COLO668 (cell line): ENCODE results near the gene HEXB.
"Not testable (repeated sequence)": the region's sequence is repeated elsewhere in the genome, so short reads cannot be mapped to it uniquely, and the experiment has no call there.

Experiments used
- DNase-seq: peaks from one replicate; lab custom pipeline; 2025; ENCODE audit not compliant: unreplicated experiment; lab: John Stamatoyannopoulos, UW

The HEXB gene

DNA sequence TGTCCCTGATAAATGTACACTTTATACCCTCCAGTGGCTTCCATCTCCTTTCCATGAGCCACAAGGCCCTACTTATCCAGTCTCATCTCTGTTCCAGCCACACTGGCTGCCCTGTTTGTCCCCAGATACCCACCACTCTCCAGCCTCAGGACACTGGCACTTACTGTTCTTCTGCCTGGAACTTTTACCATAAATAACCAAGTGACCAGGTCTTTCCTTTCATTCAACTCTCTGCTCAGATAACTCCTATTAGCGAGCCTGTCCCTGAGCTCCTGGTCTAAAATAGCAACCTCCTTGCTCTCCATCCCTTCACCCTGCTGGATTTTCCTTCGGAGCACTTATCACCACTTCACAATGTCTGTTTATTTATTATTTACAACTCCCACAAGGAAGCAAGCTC is 27.9 kb upstream of the HEXB start:
- no peak for DNase-seq

DNA sequence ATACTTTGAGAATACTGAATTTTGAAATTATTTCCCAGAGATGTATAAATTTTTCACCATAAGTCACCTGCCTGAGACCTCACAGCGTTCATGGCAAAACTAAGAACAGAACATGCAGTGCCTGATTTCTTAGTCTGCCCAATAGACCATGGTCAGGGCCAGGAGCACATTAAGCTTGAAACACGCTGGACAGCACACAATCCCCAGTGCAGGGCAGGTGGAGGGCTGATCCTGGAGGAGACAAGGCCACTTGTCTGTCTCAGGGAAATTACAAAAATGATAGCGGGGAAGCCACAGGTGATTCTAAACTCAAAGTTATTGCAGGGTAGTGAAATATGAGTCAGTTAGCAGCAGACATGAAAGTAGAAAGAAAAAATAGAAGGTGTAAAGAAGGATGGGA is 25.9 kb upstream of the HEXB start:
- no peak for DNase-seq

DNA sequence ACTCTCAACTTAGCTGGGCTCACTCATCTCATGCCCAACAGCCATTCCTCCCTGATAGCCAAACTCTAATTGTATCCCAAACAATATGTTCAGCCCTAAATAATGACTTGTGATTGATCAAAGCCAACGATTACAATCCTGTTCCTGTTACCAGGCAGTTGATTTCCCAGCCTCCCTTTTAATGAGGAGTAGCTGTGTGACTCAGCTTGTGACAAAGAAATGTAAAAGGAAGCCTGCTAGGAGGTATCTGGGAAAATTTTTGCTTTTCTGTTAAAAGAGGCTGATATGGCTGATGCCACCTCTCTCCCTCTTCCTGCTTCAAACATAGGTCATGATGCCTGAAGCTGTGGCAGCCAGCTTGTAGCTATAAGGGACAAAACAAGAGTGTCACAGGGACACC is 24.9 kb upstream of the HEXB start:
- DNase-seq: no peak

DNA sequence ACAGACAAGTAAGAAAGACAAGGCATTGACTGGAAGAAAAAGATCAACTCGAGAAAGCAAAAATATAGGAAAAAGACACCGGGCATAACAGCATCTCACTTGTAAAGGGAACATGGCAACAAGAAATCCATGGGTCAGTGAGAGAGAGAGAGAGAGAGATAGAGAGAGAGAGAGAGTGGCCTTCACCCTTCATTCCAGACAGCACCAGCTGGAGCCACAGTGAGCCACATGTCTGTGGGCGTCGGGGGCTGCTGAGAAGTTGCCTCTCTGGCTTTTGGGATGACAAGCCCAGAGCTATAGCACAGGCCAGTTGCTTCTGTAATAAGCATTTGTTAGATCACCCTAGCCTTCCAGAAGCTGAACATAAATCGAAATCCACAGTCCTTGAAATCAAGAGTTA is 24.2 kb upstream of the HEXB start:
- no peak for DNase-seq

DNA sequence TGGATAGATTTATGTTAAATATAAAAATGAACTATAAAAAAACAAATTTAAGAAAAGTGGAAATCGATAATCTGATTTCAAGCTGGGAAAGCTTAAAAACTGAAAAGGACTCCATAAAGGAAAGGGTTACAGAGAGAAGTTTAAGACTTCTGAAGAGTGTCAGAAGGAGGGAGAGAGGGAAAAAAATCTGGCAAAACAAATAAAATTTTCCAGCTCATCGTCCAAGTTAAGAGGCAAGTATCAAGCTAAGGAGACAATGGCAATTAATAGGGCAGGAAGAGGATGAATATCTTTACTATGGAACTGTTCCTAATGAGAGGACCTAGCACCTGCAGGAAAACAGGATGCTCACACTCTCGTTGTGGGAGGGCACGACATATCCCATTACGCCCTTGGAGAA is 20.5 kb upstream of the HEXB start:
- DNase-seq: no peak

DNA sequence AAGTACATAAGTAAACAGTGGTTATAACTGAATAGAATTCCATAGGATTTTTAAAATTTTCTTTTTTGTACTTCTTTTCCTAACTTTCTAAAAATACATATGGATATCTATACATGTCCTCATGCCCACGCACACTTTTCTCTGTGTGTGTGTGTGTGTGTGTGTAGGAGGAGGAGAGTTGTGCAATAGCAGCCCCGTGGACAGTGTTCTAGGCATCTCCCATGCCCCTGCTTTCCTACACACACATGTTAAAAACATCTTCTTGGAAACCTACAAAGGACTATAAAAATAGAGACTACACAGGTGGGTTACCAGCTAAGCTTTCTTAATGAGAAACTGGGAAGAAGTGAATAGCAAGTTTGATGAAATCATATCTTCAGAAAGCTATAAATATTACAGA is 19.8 kb upstream of the HEXB start:
- DNase-seq: no peak

DNA sequence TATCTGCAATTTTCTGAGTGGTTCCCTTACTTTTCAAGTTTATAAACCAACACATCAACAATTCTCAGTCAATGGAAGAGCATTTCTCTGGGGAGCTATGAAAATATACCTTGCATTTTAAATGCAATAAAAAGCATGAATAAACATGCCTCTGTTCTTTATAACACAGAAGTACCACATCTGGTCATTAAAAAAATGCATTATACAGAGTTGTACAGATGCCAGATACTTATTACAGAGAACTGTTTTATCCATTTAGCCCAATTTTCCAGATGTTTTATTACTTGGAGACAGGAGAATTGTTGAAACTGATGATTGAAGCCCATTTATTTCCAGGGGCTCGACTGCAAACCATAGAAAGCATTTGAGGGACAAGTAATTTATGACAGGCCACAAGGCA is 19.2 kb upstream of the HEXB start:
- no peak for DNase-seq

DNA sequence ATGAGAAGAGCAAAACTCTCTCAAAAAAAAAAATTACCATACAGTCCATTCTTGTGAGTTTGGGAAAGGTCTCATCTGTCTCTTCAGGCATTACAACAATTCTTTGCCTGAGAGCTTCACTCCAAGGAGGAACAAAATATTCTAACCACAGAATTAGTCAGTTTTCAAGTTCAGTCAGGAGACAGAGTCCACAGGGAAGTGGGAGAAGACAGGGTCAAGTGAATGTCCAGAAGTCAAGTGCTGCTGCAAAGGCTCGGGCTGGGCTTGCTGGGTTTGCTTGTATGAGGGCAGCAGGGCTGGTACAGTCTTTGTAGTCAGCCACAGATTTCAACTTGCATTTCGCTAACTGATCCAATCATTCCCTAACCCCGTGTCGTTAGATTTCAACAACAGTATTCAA is 17.6 kb upstream of the HEXB start:
- no peak for DNase-seq

DNA sequence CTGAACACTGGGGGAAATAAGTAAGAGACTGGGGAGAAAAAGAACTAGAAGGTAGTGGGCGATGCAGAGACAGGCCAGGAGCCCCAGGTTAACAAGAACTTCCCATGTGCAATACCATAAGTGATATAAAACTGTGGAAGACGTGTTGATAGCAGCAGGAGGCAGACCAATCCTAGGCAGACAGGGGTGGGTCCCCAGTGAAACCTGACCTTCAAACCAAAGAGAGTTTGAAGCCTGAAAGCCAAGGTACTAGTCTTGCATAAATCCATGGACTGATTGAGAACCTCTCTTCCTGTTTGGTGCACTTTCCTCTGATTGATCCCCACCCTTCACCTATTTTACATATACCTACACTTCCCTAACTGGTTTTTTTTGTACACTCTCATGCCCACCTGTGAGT is 15.2 kb upstream of the HEXB start:
- DNase-seq: no peak

DNA sequence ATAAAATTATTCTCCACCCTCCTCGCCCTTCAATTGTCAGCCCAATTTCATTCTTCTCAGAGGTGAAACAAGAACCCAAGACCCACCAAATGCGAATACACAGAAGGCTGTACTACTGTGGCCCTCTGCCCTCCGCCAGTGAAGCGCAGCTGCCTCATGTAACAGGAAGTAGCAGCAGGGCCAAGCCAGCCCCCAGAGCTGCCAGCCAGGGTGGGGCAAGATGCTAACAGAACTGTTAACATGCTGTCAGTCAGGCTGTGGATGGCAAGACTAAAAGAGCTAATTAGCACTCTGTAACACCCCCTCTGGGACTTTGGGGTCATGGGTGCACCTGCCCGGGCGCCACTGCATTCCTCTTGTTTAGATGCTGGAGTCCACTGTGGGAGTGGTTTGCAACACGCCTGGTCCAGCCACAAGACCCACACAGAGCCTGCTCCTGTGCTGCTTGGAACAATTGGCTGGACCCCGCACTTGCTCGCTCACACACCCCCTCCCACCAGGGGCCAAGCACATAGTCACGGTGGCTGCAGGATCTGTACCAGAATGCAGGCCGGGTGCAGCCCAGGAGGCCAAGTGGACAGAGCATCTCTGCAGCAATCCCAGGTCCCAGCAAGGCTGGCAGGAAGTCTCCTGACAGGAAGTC is 14.5 kb upstream of the HEXB start:
- DNase-seq: no peak

DNA sequence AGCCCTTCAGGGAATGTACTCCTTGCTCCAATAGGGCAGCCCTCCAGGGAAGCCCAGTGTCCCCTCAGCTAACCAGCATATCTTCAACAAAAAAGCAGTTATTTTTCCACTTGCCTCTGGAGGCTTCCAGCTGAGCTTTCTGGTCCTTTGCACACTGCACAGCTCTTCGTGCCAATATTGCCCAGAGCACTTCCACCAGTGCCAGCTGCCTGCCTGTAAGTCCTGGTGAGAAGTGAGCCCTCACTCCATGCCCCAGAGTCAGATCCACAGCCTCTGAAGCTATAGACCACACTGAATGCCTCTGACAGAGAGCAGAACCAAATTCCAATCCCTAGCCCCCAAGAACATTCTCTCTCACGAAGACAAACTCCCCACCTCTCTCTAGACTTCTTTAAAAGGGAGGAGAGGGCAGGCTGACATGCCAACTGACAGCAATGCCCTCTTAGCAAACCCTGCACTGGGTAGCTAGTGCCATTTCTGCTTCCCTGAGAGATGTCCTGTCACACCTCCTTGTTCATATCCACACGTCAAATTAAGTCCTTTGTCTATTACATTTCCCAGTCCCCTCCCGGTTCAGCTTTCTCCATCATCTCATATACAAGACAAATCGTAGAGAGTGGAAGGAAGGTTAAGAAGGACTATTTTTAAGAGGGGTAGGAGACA is 12.7 kb upstream of the HEXB start:
- no peak for DNase-seq

DNA sequence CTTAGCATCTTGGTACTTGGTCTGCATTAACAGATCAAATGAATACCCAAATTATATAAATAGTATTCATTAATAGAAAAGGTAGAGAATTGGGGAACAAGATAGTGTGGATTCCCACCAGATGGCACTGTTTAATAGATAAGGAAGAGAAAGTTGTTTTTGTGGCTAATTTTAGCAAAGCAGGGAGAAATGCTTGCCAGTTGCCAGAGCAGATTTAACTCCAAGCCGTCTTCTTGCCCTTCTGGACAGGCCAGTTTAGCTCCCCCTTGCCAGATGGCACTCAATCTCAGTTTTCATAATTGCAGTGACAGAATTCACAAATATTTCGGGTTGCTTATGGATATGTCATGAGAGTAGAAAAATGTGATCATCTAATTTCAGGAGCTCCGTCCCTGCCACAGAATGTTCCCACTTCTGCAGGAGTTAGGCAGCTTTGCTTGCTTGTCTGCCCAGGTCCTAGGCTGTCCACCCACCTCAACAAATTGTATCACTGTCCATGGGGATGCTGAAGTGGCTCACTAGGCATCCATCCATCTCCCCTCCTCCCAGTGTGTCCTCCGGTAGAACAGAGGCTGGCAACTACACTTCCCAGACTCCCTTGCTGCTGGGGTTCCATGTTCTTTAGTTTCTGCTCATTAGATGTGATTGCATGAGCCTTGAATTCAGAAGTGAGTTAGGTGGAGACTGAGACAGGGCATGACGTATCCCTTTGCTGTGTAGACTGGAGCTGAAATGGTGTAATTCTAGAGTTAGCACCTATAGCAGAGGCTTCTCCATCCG is 11.8 kb upstream of the HEXB start:
- DNase-seq: no peak

DNA sequence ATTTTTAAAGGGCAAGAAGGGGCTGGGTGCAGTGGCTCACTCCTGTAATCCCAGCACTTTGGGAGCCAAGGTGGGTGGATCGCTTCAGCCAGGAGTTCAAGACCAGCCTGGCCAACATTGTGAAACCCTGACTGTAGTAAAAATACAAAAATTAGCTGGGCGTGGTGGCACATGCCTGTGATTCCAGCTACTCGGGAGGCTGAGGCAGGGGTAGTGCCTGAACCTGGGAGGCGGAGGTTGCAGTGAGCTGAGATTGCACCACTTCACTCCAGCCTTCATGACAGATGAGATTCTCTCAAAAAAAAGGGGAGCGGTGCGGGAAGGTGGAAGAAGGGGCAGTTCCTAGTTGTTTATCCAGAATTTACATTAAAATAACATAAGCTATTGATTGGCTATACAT is 8.6 kb upstream of the HEXB start:
- DNase-seq: not testable (repeated sequence)

DNA sequence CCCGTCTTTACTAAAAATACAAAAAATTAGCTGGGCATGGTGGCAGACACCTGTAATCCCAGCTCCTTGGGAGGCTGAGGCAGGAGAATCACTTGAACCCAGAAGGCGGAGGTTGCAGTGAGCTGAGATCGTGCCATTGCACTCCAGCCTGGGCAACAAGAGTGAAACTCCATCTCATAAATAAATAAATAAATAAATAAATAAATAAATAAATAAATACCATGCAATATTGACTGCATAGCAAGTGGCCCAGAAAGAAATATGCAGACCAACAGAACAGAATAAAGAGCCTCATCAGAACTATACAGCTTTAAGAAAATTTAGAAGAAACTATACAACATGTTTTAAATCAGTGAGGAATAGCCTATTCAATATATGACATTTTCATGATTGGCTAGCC is 6.9 kb upstream of the HEXB start:
- not testable (repeated sequence) for DNase-seq

DNA sequence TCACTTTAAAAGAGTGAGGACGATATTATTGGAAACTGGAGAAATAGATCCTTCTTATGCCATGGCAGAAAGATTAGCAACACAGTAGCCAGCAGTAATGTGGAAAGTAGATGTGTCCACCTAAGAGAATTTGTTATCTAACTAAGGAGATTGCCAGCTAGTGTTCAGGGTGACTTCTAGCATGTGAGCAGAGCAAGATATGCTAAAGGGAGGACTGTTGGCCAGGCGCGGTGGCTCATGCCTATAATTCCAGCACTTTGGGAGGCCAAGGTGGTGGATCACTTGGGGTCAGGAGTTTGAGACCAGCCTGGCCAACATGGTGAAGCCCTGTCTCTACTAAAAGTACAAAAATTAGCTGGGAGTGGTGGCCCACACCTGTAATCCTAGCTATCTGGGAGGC is 5.7 kb upstream of the HEXB start:
- DNase-seq: not testable (repeated sequence)

DNA sequence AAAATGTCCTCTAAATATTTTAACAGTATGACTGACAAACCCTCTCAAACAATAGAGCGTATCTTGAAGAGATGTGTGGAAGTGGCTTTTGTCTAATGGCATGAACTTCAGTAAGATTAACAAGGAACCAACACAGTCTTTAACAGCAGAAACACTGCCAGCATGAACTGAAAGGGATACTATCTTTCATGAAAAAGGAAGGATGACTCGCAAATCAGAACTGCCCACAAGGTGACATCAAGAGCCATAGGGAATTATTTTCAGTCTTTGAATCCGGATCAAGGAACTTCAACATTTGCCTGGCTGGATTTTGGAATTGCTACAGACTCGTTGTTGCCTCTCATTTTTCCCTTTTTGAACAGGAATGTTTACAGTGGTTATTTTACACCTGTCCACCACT is 5.1 kb upstream of the HEXB start:
- no peak for DNase-seq

DNA sequence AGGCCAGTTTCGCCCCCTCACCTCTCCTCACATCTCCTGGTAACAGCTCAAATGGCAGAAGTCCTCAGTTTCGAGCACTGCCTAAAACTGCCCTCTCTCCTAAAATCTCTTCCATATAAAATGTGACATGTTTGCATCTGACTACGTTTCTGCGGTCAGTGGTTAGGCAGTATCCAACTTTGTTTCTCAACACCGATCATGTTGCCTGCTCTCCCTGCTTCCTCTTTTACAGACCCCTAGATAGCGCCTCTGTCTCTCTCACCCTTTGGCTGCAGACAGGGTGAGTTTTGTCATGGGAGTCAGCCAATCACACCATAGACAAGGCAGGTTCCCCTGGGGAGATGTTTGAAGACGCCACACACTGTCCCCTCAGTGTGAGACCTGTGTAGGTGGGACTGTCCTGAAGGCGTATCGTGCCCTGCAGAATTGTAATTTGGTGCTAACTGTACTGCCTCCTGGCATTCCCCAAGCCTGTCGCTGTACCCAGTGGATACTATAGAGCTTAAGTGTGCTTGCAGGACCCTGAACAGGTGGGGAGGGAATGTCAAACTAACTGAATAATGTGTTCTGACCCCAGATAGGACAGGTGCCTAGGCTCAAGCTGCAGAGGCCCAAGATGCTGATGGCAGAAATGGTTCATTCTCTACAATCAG is 1.1 kb downstream of the HEXB start:
- DNase-seq: no peak

DNA sequence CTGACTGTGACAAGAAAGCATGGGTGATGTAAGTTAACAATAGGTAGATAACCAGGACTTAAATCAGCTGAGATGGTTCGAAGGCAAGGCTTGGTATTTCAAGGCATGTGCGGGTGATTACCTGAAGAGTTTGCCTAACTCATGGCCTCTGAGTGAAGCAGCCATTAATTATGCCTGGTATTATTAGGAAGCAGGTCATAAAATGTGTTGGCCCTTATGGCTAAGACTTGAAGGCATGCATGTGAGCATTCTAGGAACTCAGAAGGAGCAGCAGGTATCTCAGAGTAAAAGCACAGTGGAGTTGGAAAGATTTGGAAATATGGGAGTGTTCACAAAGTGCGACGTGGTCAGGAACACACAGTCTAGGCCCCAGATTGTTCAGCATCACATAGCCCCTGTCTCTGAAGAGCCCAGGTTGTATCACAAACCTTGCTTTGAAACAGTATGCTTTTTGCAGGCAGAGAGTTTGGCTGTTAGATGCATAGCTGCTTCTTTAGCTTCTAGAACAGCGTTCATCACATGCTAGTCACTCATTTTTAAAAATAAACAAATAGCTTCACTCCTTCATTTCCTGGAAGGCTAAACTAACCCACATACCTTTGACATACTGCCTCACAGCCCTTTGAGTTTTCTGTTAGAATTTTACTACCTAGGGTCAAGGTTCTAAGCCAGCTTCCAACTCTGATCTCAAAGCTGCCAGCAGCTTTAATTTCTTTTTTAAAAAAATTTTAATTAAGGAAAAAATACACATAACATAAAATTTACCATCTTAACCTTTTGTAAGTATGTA is 2.1 kb downstream of the HEXB start:
- no peak for DNase-seq

DNA sequence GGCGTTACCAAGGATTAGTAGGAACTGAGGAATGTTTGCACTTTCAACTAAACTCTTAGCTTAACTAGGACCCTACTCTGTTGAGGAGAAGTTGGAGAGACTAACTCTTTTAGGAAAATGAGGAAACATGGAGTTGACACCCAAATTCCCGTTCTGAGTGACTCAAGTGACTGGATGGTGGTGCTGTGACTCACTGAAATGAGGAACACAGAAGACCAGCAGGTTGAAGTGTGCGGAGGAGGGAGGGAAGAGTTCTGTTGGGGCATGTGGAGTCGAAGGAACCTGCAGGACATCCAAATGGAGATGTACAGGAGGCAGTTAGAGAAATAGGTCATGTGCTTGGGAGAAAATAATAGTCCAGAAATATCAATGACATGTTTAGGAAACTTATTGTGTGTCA is 8.2 kb downstream of the HEXB start:
- no peak for DNase-seq

DNA sequence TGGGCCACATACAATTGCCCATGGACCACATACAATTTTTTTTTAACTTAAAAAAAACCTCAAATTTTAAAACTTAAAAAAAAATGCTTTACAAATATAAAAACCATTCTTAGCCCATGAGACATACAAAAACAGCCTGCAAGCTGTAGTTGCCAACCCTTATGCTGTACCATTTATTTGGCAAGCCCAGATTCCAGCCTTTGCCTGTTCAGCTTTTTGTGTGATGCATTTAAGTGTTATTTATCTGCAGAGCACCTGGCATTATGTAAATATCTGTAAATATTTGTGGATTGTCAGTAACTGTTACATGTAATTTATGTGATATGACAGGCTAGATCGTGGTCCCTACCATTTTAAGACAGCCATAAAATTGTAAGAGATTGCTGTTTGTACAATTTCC is 32.6 kb downstream of the HEXB start:
- DNase-seq: peak; percentile 1

DNA sequence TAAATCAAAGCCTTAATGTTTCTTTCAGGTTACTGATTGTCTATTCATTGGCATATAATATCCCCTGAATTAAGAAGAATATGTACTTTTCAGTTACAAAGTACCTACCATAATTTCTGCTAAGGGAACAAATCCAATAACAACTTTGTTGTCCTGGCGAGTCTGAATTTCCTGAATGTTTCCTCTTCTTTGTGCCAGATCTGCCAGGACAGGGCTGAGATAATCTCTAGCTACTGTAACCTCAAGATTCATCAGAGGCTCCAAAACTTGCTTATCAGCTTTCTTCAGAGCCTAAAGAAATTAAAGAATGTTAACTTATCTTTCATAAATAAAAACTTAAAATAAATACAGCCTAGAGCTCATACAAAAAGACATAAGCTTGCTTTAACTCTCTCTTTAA is 37.2 kb downstream of the HEXB start:
- DNase-seq: no peak
